GM12864 (cell line): Measurements from ENCODE around the gene HOPX.

Experiments
- DNase-seq: peaks from one replicate; pipeline ENCODE4 v3.0.0-alpha.2; 2011; ENCODE audit warnings: low read depth
- H3K4me3 ChIP-seq: 2 replicates; pipeline ENCODE4 v1.5.1; 2011; ENCODE audit warnings: mild to moderate bottlenecking, low read depth, low read length, control low read depth
- TF ChIP-seq, protein P1 (sequence below): IDR thresholded peaks from 2 replicates; pipeline ENCODE4 v1.5.1; 2011; ENCODE audit warnings: low read depth, mild to moderate bottlenecking, moderate library complexity, low read length, control low read depth, inconsistent platforms; ENCODE audit errors: missing control alignments

Gene HOPX

DNA sequence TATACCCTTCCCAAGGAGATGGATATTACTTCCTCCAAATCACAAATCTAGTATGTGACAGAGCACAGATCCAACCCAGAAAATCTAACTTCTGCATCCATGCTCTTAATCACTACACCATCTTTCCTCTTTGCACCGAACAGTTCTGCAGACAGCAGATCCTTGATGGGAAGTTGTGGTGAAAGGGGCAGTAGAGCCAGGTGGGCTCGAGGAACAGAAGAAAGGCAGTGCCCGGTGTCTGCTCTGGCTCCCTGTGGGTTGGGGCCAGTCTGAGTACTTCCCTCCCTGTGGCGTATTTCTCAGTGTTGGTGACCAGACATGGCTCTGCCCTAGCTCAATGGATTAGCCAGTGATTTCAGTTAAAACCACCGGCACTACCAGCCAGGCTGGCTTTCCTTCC lies 15.3 kb downstream of the HOPX start:
- no peak overlapping the region for H3K4me3 ChIP-seq
- no peak for DNase-seq
- TF ChIP-seq, protein P1, sequence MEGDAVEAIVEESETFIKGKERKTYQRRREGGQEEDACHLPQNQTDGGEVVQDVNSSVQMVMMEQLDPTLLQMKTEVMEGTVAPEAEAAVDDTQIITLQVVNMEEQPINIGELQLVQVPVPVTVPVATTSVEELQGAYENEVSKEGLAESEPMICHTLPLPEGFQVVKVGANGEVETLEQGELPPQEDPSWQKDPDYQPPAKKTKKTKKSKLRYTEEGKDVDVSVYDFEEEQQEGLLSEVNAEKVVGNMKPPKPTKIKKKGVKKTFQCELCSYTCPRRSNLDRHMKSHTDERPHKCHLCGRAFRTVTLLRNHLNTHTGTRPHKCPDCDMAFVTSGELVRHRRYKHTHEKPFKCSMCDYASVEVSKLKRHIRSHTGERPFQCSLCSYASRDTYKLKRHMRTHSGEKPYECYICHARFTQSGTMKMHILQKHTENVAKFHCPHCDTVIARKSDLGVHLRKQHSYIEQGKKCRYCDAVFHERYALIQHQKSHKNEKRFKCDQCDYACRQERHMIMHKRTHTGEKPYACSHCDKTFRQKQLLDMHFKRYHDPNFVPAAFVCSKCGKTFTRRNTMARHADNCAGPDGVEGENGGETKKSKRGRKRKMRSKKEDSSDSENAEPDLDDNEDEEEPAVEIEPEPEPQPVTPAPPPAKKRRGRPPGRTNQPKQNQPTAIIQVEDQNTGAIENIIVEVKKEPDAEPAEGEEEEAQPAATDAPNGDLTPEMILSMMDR: no peak

DNA sequence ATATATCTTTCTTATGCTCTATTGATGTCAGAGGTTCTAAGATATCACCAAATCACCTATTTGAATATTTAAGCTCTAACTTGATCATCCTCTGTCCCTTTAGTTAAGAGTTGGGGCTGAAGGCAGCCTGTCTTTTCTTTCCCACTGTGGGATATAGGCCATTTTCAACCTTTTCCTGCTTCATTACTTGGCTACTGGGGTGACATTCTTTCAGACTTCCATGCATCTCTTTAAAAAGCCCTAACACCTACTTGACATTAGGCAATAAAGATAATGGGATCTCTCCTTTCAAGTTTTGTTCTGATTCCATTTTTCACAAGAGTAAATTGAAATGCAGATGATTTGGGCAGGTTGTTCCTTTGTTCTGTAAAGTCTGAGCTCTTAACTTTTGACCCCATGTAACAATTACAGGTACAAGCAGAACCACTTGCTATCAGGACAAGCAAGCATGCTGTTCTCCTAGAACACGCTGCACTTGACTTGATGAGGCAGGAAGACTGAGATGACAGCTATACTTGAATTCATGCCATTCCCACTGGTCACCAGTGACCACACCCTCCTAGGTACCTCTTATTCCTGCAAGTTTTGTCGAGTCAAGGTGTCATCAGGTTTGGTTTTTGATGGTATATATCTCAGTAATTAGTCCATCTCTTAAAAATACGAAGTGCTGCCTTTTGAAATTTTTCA lies 18.2 kb downstream of the HOPX start:
- TF ChIP-seq, protein P1: no peak
- no peak overlapping the region for H3K4me3 ChIP-seq
- DNase-seq: no peak

DNA sequence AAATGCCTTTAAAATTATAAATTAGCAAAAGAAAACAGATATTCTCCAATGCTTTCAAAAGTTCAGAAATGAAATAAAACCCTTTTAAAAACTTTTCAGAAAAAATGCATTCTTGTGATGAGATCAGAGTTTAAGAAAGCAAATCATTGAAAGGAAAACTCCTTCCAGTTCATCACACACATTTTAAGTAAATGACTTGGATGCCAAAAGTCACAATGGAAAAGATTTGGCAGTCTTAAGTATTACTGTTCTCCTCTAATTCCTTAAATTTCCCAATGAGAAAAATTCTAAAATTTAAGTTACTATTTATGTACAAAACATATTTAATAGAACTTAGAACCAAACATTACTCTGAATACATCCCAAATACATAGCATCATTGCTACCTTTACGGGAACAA lies 21.1 kb downstream of the HOPX start:
- TF ChIP-seq, protein P1: no peak
- no peak for DNase-seq
- H3K4me3 ChIP-seq: no peak overlapping the region

DNA sequence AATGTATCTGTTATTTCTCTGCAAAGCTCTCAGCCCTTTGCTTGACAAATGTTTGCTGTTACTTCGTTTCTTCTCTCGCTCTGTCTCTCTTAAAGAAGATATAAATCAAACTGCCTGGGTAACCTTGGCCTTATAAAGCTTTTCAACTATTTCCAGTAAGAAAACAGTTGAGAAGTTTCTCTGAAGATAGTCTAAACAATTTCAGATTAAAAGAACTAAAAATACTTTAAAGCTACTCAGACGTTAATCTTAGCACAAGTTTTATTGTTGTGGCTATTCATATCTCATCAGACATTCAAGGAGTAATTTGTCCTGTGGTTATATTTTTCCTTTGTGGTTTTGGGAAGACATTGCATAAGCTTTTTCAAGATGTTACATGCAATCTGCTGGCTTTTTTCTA lies 22.6 kb downstream of the HOPX start:
- TF ChIP-seq, protein P1: no peak
- no peak for DNase-seq
- no peak overlapping the region for H3K4me3 ChIP-seq

DNA sequence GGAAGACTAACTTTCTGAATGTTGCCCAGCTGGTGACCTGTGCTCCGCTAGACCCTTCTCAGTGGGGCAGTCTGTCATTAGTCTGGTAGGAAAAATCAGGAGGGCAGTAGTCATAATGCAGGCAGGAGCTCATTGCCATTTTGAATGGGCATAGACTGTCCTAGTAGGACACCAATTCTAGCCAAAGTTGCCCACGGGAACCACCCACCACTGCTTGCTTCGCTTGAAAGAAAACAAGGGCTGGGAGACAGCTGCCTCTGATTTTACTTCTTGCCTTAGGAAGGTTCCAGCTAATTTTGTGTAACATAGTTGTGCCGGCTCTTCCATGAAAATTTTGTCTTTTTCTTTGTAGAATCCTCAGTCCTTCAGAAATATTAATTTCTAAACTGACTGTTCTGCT lies 23.3 kb downstream of the HOPX start:
- H3K4me3 ChIP-seq: no peak overlapping the region
- DNase-seq: no peak
- TF ChIP-seq, protein P1: no peak

DNA sequence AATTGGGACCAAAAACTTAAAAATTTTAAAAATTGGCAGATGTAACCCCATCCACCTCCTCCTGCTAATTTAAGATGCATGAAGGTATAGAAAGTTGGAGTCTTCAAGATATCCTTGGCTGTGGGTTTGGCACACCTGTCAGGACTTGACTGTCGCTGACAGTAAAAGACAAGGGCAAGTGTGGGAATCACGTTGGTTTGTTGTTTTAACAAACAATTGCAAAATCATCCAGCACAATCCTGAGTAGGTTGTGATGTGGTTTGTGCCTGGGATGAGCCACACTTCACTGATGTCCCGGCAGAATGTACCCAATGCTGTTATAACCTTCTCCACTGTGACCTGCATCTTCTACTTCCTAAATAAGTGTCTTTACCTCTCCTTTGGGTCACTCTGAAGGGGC lies 24.0 kb downstream of the HOPX start:
- TF ChIP-seq, protein P1: no peak
- H3K4me3 ChIP-seq: no peak overlapping the region
- no peak for DNase-seq

DNA sequence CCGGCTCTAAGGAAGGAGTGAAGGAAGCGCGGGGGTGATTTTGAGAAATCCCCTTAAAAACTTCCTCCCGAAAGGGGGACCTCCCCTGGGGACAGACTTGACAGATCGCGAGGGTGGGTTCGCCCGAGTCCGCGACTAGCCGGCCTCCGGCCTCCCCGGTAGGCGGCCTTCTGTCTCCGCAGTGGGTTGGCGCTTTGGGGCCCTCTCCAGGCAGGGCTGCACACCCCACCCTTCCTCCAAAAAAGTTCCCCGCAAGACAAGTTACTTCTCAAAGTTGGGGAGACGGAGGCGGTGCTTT lies 24.8 kb downstream of the HOPX start:
- no peak for DNase-seq
- H3K4me3 ChIP-seq: no peak overlapping the region

More for the DNA sequence above, 24.8 kb downstream of the HOPX start:
- TF ChIP-seq, protein P1: no peak
